HUES48 (cell line): ENCODE results near the gene FLOT1.

Experiments used
- H3K27ac ChIP-seq: one replicate; pipeline ENCODE4 v1.7.0; 2013; ENCODE audit warnings: low read depth, low read length, inconsistent platforms
- H3K27me3 ChIP-seq: 2 replicates; pipeline ENCODE4 v1.6.1; 2013; ENCODE audit warnings: mild to moderate bottlenecking, low read length; ENCODE audit not compliant: control insufficient read depth, insufficient read depth
- H3K36me3 ChIP-seq: 2 replicates; pipeline ENCODE4 v1.6.1; 2013; ENCODE audit warnings: low read length; ENCODE audit not compliant: control insufficient read depth, insufficient read depth
- H3K4me1 ChIP-seq: 2 replicates; pipeline ENCODE4 v1.6.1; 2013; ENCODE audit warnings: mild to moderate bottlenecking, low read length; ENCODE audit not compliant: control insufficient read depth, insufficient read depth
- H3K4me3 ChIP-seq: 2 replicates; pipeline ENCODE4 v1.5.1; 2013; ENCODE audit warnings: mild to moderate bottlenecking, low read depth, low read length
- H3K9ac ChIP-seq: 2 replicates; pipeline ENCODE4 v1.6.1; 2013; ENCODE audit warnings: mild to moderate bottlenecking, low read depth, low read length, moderate library complexity
- H3K9me3 ChIP-seq: 2 replicates; pipeline ENCODE4 v1.6.1; 2013; ENCODE audit warnings: low read length; ENCODE audit not compliant: control insufficient read depth, insufficient read depth

FLOT1 gene, protein sequence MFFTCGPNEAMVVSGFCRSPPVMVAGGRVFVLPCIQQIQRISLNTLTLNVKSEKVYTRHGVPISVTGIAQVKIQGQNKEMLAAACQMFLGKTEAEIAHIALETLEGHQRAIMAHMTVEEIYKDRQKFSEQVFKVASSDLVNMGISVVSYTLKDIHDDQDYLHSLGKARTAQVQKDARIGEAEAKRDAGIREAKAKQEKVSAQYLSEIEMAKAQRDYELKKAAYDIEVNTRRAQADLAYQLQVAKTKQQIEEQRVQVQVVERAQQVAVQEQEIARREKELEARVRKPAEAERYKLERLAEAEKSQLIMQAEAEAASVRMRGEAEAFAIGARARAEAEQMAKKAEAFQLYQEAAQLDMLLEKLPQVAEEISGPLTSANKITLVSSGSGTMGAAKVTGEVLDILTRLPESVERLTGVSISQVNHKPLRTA

DNA sequence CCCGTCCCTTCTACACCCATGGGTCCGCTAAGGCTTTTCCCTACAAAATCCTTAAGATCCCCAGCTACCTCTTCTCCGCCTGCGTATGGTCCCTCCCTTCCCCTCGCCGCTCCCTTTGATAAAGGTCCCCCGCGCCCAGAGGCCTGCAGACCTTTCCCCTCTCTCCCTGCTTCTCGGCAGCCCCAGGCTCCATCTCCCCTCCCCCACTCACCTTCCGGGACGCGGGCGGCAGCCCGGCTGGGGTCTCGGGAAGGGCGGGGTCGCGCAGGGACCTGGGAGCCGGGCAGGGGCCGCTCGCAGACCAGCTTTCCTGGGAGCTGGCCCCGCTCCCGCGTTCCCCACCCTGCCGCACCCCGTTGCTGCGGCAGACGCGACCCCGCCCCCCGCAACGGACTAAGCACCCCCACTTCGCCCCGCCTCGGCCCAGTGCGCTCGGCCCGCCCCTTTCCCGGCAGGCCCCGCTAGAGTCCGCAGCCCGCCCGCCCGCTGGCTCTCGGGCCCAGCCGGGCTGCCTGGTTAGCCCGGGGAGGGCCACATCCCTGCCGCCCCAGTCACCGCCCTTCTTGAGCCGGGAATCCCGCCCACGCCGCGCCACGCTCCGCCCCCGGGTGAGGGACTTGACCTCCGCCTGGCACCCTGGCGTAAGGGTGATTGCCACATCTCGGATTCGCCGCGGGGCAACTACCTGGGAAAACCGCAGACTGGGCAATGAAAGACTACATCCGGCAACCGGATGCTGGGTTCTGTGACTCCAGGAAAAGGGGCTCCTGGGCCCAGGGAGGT is at the start of gene FLOT1:
TSS of gene FLOT1 (minus strand) at position 372 of the 783 bp plus-strand sequence. CDS start 498 bp downstream, outside the sequence.
- H3K4me3 ChIP-seq = peak within 1 kb of the TSS; percentile 74
- H3K9me3 ChIP-seq = no peaks in the 10 kb centered on the region
- H3K36me3 ChIP-seq = peaks cover 36% of the 10 kb centered on the region
- H3K4me1 ChIP-seq = peaks cover 6% of the 10 kb centered on the region; the same call in 1 of the 2 replicates
- H3K27me3 ChIP-seq = peaks cover 3% of the 10 kb centered on the region; the same call in 1 of the 2 replicates
- H3K27ac ChIP-seq = peak within 1 kb of the TSS; percentile 90
- H3K9ac ChIP-seq = peak within 1 kb of the TSS; percentile 52

DNA sequence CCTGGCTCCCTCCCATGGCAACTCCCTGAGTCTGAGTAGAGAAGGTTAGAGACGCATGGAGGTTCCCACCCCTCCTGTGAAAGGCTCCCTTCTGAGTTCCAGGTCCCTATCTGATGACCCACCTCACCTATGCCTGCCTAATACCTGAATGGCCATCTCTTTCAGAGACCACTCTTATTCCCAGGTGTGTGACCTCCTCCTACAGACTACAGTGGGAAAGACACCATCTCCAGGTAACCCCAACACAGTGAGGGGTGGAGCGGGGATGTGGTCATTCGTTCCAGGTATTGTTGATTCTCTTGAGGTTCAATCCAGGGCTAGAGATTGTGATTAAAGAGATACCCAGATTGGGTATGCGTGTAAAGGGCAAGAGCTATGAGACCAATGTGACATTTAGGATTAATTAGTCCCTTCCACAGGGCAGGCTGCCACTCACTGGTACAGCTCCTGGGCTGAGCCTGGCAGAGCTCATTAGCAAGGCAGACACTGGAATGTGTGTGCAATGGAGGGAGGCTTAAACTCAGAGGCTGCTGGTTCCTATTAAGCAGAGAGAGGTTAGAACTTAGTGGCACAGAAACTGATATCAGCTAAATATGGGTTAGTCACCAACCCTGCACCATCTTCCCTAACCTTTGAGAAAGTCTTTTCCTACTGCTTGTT is 48.4 kb upstream of the FLOT1 start:
- Histone ChIP-seq H3K36me3 (no peaks in the 10 kb centered on the region), H3K4me3 (no peak overlapping the region), H3K9me3 (no peaks in the 10 kb centered on the region), H3K4me1 (no peaks in the 10 kb centered on the region), H3K9ac (no peak overlapping the region), H3K27ac (no peak overlapping the region), H3K27me3 (peaks cover 43% of the 10 kb centered on the region)

DNA sequence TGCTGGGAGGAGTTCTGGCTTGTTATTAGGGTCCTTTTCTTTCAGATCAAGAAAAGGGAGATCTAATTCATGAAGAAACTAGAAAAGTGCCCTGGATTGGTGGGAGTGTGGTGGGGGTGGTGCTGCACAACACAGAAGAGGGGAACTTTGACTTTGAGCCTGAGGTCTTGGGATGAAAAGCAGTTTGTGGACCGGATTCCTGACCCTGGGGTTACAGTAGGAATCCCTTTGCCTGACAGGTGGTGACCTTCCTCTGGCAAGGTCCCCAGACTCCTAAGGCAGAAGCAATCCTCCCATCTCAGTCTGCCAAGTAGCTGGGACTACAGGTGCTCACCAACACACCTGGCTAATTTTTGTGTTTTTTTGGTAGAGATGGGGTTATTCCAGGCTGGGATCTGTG is 47.1 kb upstream of the FLOT1 start:
- Histone ChIP-seq H3K9ac (no peak overlapping the region), H3K4me3 (no peak overlapping the region), H3K27me3 (peaks cover 43% of the 10 kb centered on the region), H3K36me3 (no peaks in the 10 kb centered on the region), H3K4me1 (no peaks in the 10 kb centered on the region), H3K9me3 (no peaks in the 10 kb centered on the region), H3K27ac (no peak overlapping the region)

DNA sequence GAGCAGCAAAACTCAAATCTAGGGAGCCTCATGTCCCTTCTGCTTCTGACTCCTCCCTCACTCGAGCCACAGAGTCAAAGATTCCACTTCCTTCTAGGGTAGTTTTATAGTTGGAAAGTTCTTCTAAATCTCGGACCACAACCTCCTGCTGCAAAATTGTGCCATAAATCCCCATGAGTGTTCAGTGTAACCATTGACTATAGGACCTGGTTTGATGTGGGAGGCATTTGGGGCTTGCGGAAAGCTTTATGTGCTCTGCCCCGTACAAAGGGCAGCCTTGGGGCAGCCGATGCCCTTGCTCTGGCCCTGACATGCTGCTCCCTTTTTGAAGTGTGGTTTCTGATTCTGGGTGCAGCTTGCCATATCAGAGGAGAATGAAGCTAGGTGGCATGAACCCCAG is 45.5 kb upstream of the FLOT1 start:
- no peaks in the 10 kb centered on the region for H3K36me3 ChIP-seq
- H3K27me3 ChIP-seq = peaks cover 43% of the 10 kb centered on the region
- H3K4me1 ChIP-seq = no peaks in the 10 kb centered on the region
- H3K27ac ChIP-seq = no peak overlapping the region
- H3K9ac ChIP-seq = no peak overlapping the region
- H3K4me3 ChIP-seq = no peak overlapping the region
- H3K9me3 ChIP-seq = no peaks in the 10 kb centered on the region

DNA sequence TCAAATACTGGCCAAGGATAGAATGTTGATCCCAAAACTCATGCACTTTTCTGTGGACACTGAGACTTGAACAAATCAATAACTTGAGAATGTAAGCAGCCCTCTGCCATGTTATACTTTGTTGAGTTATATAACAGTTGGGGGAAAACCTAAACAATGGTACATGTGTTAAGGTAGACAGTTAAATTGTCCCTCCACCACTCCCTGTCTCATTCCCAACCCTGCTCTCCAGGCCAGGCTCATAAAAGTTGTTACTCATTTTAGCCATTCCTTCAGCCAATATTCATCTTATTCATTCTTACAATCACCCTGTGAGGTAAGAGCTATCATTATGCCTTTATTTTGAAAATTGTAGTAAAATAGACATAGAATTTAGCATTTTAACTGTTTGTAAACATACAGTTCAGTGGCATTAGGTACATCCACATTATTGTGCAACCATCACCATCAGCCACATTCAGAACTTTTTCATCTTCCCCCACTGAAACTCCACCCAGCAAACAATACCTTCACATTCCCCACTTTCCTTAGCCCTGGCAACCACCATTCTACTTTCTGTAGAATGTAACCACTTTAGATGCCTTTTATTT is 40.0 kb upstream of the FLOT1 start:
- Histone ChIP-seq H3K4me3 (no peak overlapping the region), H3K9ac (no peak overlapping the region), H3K9me3 (no peaks in the 10 kb centered on the region), H3K27ac (no peak overlapping the region), H3K27me3 (no peaks in the 10 kb centered on the region), H3K4me1 (peaks cover 4% of the 10 kb centered on the region; the same call in 1 of the 2 replicates), H3K36me3 (no peaks in the 10 kb centered on the region)

DNA sequence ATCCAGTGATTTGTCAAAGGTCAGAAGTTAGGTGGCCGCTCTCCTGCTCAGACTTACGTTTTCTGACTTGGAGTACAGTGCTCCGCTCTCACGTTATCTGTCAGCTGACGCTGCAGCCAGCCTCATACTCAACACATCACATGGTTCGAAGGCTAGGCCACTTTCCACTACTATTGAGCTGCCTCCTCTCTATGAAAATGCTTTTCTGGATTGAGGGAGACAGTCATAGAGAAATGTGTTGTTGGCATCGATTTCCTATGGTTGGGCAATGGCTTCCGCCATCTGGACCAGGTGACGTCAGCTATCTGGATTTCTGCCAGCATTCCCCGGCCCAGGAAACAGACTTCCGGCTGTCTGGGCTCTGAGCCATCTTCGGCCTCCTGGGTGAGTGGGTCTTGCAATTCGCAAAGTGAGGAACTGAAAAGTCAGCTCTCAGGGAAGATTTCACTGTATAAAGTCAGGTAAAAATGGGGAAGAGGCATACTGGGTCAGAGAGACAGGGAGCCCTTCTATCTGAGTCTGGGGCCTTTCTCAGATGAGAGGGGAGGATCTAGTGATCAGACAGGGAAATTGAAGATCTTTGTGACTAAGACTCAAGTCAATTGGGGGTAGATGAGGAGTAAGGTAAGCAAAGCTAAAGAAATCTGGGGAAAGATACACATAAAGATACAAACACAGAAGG is 39.4 kb upstream of the FLOT1 start:
- H3K27me3 ChIP-seq = no peaks in the 10 kb centered on the region
- H3K4me1 ChIP-seq = peaks cover 4% of the 10 kb centered on the region; the same call in 1 of the 2 replicates
- no peak overlapping the region for H3K9ac ChIP-seq
- no peak overlapping the region for H3K4me3 ChIP-seq
- no peaks in the 10 kb centered on the region for H3K9me3 ChIP-seq
- no peak overlapping the region for H3K27ac ChIP-seq
- H3K36me3 ChIP-seq = no peaks in the 10 kb centered on the region

DNA sequence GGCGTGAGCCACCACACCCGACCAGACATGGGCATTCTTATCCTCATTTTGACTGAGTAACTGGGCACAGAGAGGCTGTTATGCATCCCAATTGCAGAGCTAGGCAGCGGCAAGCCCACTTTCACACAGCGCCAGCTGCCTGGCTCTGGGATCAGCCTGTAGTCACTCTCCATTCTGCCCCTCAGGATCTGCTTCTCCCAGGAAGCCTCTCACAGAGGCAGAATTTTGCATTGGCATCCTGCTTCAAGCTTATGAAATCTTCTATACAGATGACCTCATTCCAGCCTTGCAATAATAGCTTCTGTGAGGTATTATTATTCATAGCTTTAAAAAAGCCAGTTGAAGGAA is 38.9 kb upstream of the FLOT1 start:
- H3K9ac ChIP-seq = no peak overlapping the region
- H3K9me3 ChIP-seq = no peaks in the 10 kb centered on the region
- peaks cover 4% of the 10 kb centered on the region; the same call in 1 of the 2 replicates for H3K4me1 ChIP-seq
- no peak overlapping the region for H3K27ac ChIP-seq
- no peak overlapping the region for H3K4me3 ChIP-seq
- H3K36me3 ChIP-seq = no peaks in the 10 kb centered on the region
- no peaks in the 10 kb centered on the region for H3K27me3 ChIP-seq

DNA sequence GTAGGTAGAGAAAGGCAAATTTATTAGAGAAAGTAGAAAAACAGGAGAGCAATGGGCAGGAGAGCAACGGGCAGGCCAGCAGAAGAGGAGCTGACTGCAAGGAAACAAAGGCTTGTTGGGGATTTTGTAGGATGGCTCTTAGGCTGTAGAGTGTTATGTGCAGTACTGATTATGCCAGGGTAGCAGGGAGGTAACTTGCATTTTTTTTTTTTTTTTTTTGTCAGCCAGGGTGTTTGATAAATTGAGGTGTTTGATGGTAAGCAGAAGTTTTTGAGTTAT is 38.1 kb upstream of the FLOT1 start:
- peaks cover 4% of the 10 kb centered on the region; the same call in 1 of the 2 replicates for H3K4me1 ChIP-seq
- no peak overlapping the region for H3K9ac ChIP-seq
- no peak overlapping the region for H3K27ac ChIP-seq
- no peaks in the 10 kb centered on the region for H3K27me3 ChIP-seq
- no peaks in the 10 kb centered on the region for H3K36me3 ChIP-seq
- H3K9me3 ChIP-seq = no peaks in the 10 kb centered on the region
- no peak overlapping the region for H3K4me3 ChIP-seq

DNA sequence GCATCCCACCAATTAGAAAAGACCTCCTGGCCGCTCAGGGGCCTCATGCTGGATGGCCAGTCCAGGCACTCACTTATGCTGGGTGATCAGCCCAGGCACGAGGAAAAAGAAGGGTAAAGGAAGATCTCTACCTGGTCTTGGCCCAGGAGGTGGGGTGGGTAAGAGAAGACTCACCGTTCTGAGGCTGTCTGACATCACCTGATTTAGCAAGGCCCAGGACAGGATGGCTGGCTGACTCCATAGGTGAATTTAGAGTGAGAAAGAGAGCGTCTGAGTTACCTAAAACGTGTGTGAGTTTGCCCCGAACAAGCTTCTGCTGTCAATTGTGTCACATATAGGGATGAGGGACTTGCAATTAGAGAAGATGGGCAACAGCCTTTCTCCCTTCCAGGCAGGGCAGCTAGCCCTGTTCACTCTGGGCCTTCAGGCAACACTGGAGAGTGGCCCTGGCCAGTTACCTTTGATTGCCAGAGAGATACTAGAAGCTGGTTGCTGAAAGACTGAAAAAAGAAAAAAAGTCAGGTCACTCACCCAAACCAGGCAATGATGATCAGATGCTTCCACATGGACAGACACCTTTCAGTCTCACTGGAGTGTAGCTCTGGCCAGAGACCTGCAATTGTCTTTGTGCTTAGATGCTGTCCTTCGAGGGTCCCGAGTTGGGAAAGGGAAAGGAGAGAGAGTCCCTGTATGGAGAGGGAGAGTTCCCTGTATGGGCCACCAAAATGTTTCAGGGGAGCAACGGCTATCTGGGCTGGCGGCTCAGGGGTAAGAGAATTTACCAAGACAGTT is 37.6 kb upstream of the FLOT1 start:
- Histone ChIP-seq H3K36me3 (no peaks in the 10 kb centered on the region), H3K4me1 (peaks cover 4% of the 10 kb centered on the region; the same call in 1 of the 2 replicates), H3K9ac (no peak overlapping the region), H3K27ac (no peak overlapping the region), H3K4me3 (no peak overlapping the region), H3K27me3 (no peaks in the 10 kb centered on the region), H3K9me3 (no peaks in the 10 kb centered on the region)
